NB4 (cell line): Measurements from ENCODE around the gene TTLL1.

Experiments used
- POLR2A ChIP-seq: IDR thresholded peaks from 2 replicates; pipeline ENCODE4 v1.6.1; 2011; ENCODE audit warnings: mild to moderate bottlenecking; ENCODE audit not compliant: insufficient read length; ENCODE audit errors: extremely low read depth
- TF ChIP-seq, protein P1 (sequence below): IDR thresholded peaks from one replicate; pipeline ENCODE4 v1.5.1; 2012; ENCODE audit warnings: low read depth, low read length

DNA sequence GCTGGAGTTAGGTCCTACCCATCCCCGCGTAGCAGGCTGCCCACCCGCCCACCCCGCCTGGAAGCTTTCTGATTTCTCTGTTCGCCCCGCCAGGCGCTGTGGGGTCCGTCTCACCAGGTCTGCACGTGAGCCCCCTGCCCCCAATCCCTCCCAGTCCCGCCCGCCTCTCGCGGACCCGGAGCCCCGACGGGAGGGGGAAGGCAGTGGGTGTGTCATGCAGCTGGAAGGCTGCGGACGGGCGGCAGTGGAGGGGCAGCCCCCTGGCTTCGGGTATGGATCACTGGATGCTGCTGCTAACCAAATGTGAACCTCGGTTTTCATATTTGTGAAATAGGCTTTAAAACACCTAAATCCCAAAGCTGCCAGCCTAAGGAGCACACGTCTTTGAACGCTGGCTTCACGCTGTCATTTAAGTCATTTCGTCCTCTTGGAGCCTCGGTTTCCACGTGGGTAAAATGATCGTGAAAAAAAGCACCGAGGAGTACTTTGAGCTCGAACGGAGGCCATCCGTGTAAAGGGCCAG, 20.8 kb upstream of the TTLL1 start:
- TF ChIP-seq, protein P1, sequence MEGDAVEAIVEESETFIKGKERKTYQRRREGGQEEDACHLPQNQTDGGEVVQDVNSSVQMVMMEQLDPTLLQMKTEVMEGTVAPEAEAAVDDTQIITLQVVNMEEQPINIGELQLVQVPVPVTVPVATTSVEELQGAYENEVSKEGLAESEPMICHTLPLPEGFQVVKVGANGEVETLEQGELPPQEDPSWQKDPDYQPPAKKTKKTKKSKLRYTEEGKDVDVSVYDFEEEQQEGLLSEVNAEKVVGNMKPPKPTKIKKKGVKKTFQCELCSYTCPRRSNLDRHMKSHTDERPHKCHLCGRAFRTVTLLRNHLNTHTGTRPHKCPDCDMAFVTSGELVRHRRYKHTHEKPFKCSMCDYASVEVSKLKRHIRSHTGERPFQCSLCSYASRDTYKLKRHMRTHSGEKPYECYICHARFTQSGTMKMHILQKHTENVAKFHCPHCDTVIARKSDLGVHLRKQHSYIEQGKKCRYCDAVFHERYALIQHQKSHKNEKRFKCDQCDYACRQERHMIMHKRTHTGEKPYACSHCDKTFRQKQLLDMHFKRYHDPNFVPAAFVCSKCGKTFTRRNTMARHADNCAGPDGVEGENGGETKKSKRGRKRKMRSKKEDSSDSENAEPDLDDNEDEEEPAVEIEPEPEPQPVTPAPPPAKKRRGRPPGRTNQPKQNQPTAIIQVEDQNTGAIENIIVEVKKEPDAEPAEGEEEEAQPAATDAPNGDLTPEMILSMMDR: no peak
- no peak for TF ChIP-seq POLR2A
